Measurements from ENCODE around the gene RAB19.
"Not testable (repeated sequence)": the region's sequence is repeated elsewhere in the genome, so short reads cannot be mapped to it uniquely, and the experiment has no call there.

RAB19 gene

GRCh38 chr7:140402178-140402835 is 1.6 kb upstream of the RAB19 start:
- DNase-seq, result no peak

- no peak for DNase-seq
Observed at GRCh38 chr7:140404565-140405065, 757 bp downstream of the RAB19 start.

DNA sequence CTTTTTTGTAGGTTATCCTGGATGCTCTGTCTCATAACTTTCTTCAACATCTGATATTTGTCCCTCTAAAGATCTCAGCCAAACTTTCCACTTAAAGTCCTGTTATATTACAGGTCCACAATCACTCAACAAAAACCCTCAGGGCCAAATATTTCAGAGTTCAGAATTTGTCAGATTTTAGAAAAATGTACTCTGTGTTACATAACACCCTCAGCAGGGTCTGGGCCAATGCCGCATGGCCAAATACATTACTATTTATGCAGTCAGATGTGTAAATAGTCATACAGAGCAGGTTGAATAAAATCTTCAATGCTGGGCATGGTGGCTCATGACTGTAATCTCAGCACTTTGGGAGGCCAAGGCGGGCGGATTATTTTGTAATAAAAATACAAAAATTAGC is 11.5 kb downstream of the RAB19 start:
- no peak for DNase-seq

- DNase-seq, result not testable (repeated sequence)
Observed at GRCh38 chr7:140415816-140416215, 12.0 kb downstream of the RAB19 start.

DNA sequence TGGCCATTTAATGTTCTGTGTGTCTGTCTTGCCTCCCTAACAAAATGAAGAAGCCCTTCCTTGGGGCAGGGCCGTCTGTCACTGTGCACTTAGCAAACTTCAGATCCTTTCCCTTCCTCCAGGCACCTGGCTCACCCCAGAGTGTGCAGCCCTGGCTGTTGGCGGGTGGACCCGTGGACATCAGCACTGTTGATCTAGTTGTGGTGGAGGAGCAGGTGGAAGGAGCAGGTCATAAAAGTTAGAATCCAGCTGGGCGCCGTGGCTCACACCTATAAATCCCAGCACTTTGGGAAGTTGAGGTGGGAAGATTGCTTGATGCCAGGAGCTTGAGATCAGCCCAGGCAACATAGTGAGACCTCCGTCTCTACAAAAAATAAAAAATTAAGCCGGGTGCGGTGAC is 12.7 kb downstream of the RAB19 start:
- DNase-seq, result no peak

DNA sequence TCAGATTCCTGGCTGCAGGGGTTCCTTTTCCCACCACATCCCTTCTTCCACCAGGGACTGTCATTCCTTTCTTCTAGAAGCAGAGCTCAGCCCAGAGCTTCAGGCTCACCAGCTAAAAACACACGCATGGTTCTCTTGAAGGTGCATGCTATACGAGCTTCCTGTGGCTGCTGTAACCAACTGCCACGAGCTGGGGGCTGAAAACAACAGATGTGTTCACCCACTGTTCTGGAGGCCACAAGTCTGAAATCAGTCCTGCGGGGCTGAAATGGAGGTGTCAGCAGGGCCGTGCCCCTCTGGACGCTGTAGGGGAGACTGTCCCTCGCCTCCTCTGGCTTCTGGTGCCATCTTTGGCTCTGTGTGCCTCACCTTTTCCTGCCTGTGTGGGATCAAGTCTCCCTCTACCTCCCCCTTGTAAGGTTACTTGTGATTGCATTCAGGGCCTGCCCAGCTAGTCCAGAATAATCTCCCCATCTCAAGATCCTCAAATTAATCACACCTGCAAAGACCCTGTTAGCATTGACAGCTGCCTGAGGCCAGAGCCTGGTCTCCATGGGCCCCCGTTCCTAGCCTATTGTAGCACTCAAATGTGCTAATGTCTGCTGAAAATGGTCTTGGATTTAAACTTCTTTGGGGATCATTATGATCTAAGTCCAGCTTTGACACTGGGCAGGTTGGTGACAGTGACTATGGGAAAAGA is 13.7 kb downstream of the RAB19 start:
- no peak for DNase-seq

DNA sequence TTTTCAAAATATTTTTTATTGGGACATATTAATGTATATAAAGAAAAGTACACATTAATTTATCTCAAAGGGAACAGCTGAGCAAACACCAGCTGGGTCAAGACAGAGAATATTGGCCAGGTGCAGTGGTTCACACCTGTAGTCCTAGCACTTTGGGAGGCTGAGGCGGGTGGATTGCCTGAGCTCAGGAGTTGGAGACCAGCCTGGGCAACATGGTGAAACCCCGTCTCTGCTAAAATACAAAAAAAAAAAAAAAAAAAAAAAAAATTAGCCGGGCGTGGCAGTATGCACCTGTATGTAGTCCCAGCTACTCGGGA is 14.3 kb downstream of the RAB19 start:
- not testable (repeated sequence) for DNase-seq

DNA sequence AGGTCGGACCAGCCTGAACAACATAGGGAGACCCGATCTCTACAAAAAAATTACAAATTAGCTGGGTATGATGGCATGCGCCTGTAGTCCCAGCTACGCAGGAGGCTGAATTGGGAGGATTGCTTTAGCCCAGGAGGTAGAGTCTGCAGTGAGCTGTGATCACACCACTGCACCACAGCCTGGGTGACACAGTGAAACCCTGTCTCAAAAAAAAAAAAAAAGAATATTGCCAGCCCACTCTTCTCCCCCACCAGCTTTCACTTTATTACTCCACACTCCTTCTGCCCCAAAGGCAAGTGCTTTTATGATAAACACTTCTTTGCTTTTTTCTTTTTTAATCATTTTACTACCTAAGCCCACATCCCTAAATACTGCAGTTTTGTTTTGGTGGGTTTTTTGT is 14.8 kb downstream of the RAB19 start:
- no peak for DNase-seq

GRCh38 chr7:140421521-140421920 is 17.7 kb downstream of the RAB19 start:
- DNase-seq, result no peak

DNA sequence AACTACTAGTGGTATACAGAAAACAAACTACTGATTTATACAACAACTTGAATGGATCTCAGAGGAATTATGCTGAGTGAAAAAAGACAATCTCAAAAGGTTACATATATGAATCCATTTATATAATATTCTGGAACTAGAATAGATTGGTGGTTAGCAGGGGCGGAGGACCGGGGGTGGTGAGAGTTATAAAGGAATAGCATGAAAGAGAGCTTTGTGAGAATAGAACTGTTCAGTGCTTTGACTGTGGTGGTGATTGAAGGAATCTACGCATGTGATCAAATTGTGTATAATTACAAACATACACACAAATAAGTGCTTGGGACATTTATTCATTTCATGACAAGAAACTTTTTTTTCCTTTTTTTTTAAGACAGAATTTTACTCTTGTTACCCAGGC is 19.6 kb downstream of the RAB19 start:
- no peak for DNase-seq

DNA sequence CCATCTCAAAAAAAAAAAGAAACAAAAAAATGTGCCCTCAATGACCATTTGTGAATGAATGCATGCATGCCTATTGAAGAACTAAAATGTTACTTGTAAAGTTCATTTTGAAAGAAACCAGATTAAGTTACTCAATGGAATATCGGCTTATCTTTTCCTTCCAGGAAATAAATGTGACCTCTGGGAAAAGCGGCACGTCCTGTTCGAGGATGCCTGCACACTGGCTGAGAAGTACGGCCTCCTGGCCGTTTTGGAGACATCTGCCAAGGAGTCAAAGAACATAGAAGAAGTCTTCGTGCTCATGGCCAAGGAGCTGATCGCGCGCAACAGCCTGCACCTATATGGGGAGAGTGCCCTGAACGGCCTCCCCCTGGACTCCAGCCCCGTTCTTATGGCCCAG is 21.9 kb downstream of the RAB19 start:
- no peak for DNase-seq

- DNase-seq, result no peak
Observed at GRCh38 chr7:140426130-140426529, 22.3 kb downstream of the RAB19 start.

- DNase-seq, result no peak
Observed at GRCh38 chr7:140433396-140433795, 29.5 kb downstream of the RAB19 start.

DNA sequence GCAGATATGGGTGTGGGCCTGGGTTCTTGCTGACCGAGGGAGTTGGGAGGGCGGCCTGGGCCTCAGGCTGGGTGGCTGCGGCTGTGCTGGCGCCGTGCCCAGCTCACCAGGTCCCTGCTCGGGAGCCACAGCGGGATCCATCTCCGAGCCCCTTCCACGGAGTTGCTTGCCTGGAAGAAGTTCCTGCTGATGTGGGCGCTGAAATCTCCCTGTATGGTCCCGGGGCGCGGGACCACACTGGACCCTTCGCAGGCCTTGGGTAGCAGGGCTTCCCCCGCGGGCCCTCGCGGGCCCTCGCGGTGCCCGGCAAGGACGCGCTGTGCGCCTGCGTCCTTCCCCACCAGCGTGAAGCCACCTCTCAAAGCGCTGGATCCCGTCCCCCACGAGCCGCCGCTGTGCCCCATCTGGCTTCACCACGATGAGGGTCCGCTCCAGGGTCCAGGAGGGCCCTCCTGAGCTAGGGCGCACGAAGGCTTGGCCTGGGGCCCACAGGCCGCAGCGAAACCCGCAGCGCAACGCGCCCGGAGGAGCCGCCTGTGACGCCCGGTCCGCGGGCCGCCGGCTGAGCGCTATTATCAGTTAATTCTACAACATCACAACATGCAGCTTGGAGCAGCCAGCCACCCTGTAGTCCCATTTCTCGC is 31.5 kb downstream of the RAB19 start:
- DNase-seq, result no peak

GRCh38 chr7:140439359-140439758 is 35.5 kb downstream of the RAB19 start:
- DNase-seq, result no peak

GRCh38 chr7:140440593-140440992 is 36.7 kb downstream of the RAB19 start:
- no peak for DNase-seq

GRCh38 chr7:140441519-140441918 is 37.7 kb downstream of the RAB19 start:
- DNase-seq, result no peak

DNA sequence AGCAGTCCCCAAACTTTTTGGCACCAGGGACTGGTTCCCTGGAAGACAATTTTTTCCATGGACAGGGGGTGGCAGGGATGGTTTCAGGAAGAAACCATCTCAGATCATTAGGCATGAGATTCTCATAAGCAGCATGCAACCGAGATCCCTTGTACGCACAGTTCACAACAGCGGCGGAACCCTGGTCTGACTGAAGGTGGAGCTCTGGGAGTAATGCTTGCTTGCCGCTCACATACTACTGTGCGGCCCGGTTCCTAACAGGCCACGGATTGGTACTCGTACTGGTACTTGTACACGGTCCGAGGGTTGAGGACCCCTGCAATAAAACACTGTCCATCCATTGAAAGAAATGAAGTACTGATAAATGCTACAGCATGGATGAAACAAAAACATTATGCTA is 42.6 kb downstream of the RAB19 start:
- DNase-seq, result no peak

DNA sequence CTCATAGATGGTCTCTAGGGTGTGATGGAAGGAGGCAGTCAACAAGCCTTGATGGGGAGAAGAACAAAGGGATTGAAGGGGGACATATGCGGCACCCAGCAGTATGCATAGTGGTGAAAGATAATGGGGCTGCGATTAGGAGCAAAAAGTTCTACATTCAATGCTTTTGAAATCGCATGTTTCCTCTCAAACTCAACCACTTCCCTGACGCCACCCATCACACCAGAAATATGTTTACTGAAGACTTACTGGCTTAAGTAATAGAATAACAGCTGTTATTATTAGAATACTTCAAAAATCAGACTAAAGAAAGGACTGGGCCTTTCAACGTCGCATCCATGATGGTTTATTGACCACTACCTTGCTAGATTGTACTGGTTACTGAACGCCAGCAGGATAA is 44.0 kb downstream of the RAB19 start:
- no peak for DNase-seq

DNA sequence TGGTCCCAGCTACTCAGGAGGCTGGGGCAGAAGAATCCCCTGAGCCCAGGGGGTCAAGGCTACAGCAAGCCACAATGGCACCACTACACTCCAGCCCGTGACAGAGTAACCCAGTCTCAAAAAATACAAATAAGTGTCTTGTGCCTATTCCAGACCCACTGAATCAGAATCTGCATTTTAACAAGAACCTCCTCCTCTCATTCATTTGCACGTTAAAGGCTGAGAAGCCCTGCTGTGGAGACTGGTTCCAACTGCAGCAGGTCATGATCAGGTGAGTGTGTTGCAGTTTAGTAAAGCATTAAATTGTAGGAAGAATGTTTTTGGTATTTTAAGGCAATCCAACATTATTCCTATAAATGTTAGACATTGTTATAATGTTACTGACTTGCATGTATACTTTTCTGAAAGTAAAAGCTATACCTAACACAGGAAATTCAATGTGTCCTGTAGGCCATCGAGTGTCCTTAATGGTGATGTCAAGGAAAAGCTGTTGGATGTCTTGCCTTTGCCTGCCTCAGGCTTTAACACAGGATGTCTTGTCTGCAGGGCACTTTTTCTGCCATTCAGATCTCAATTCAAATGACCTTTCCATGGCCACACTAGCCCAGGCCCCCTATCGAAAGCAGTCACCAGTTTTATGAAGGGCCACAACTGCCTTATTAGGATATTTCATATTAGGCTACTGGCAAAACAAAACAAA is 45.1 kb downstream of the RAB19 start:
- DNase-seq, result no peak

DNA sequence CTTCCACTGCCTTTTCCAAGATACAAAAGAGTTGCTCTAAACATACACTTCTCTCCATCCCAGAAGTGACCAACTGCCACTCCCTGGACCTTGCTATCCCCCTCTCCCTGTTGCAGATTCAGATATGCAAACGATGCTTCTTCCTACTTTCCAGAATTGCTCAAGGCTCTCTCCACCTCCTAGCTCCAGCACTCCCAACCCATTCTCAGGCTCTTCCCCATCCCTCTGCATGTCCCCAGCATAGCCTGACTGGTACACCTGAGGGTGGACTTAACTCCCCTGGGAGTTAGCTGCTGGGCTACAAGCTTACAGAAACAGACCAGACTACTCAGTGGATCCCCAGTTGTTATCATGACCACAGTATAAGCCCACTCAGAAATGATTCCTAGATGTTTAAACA is 47.9 kb downstream of the RAB19 start:
- no peak for DNase-seq

DNA sequence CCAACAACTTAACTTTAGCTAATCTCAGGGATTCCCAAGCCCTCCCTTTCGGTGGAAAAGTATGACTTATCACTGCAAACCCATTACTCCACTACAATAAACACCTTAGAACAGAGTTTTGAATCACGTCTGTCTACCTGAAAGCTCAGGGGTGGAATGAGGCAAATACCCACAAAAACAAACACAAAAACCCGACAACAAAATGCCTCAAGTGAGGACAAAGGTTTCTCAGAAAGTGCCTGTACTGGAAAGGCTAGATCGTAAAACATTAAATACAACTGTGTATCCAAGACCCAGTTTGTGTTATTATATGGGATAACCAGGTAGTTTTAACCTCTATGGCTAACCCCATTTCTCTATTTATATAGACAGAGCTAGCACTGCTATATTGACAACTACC is 49.4 kb downstream of the RAB19 start:
- DNase-seq, result no peak

DNA sequence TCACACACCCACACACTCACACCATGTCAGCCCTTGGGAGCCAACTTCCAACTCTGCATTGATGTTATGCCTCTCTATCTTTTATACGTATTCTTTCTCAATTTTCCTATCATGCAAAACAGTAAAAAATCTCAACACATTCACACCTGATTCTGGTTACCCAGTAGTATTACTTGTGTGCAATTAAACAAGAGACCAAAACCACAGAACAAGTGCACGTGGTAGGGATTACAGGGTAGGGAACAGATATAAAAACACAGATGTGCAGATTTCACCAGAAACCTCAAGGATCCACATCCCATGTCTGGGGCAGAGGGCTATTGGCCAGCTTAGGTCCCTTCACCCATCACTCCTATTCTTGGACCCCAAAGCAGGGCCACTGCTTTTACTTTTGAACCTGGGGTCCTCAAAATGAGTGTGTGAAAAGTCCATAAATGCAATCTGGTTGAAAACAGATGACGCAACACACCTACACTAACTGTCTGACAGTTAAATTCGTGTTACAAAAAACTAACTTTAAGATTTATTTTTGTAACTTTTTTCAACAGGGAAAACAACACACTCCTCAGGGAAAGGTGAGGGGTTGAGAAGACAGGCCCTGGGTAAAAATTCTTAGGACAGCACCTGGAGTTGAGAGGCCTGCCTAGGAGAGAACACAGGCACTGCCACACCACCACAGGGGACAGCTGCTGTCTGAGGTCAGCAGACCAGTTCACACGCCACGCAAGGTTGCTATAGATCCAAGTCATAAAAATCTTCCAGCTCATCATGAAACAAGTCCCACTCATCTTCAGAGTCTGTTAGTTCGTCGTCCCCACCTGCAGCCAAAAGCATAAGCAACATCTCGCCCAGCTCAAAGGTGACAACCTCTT is 50.2 kb downstream of the RAB19 start:
- not testable (repeated sequence) for DNase-seq

Measured in activated effector memory CD4-positive, alpha-beta T cell treated with anti-CD3 and anti-CD28 coated beads, Interleukin-2, amount 50 U/mL, for 16 hours (primary cell).